CD4-positive, alpha-beta T cell treated with Interleukin-15 for 1 hour (primary cell): ENCODE results near the gene DPM3.
A peak's percentile ranks its signal among the peaks of the same experiment; 100 is the strongest.

Experiments
- DNase-seq: peaks from one replicate; pipeline ENCODE4 v3.0.0-alpha.2; 2020

DPM3 gene

GRCh38 chr1:155145491-155145890, 5.2 kb upstream of the DPM3 start:
- DNase-seq = no peak

- DNase-seq = no peak
Measured at GRCh38 chr1:155141749-155142148, 1.4 kb upstream of the DPM3 start.

GRCh38 chr1:155140630-155140953, 261 bp upstream of the DPM3 start:
- DNase-seq = no peak

- no peak for DNase-seq
Measured at GRCh38 chr1:155137154-155137949, 3.0 kb downstream of the DPM3 start.

GRCh38 chr1:155136748-155137147, 3.6 kb downstream of the DPM3 start:
- DNase-seq = peak; percentile 54

- peak; percentile 94 for DNase-seq
Measured at GRCh38 chr1:155135415-155136028, 4.8 kb downstream of the DPM3 start, which contains the start of gene SLC50A1. Gene SLC50A1 (plus strand): TSS chr1:155135852. CDS start chr1:155135912, 60 bp downstream.

- peak; percentile 75 for DNase-seq
Measured at GRCh38 chr1:155134880-155135414, 5.4 kb downstream of the DPM3 start.

GRCh38 chr1:155134322-155134721, 6.0 kb downstream of the DPM3 start:
- no peak for DNase-seq

- DNase-seq = no peak
Measured at GRCh38 chr1:155133799-155134281, 6.5 kb downstream of the DPM3 start.

- no peak for DNase-seq
Measured at GRCh38 chr1:155131856-155132255, 8.5 kb downstream of the DPM3 start.

GRCh38 chr1:155131285-155131684, 9.0 kb downstream of the DPM3 start:
- no peak for DNase-seq

- no peak for DNase-seq
Measured at GRCh38 chr1:155130272-155131006, 9.9 kb downstream of the DPM3 start.

- DNase-seq = no peak
Measured at GRCh38 chr1:155128755-155129473, 11.4 kb downstream of the DPM3 start.

- no peak for DNase-seq
Measured at GRCh38 chr1:155127967-155128754, 12.2 kb downstream of the DPM3 start.

- DNase-seq = peak; percentile 32
Measured at GRCh38 chr1:155127105-155127966, 13.0 kb downstream of the DPM3 start, which contains the start of gene EFNA1. Gene EFNA1 (plus strand): TSS chr1:155127876. CDS start chr1:155127978, 102 bp downstream.

GRCh38 chr1:155126556-155127104, 13.7 kb downstream of the DPM3 start:
- no peak for DNase-seq

GRCh38 chr1:155125946-155126555, 14.3 kb downstream of the DPM3 start:
- no peak for DNase-seq

GRCh38 chr1:155125511-155125945, 14.8 kb downstream of the DPM3 start:
- DNase-seq = no peak

- DNase-seq = no peak
Measured at GRCh38 chr1:155124503-155125463, 15.5 kb downstream of the DPM3 start.
